HepG2 (cell line): ENCODE measurements around the gene STAM. TPM values are rescaled to one million over a fixed set of nuclear protein-coding genes. Genes with fewer than 3 reads are reported as not detected.

ENCODE experiments used
- NFKB2 ChIP-seq: sonication (generic); formaldehyde crosslinking; IDR thresholded peaks from 2 replicates; pipeline ENCODE4 v1.4.0; 2020; ENCODE audit warnings: missing genetic modification reagents, borderline replicate concordance
- NONO ChIP-seq, 2 experiments: fragments of 450-650 bp in 1 of 2; sonication (generic) in 1 of 2; formaldehyde crosslinking in 1 of 2; IDR thresholded peaks in 1 of 2; conservative IDR thresholded peaks in 1 of 2; 2 replicates each; pipeline versions ENCODE4 v1.6.1 to v1.8.0; 2017 to 2022; ENCODE audit warnings: mild to moderate bottlenecking in 1 of 2, missing genetic modification reagents in 1 of 2, moderate library complexity in 1 of 2
- PAWR ChIP-seq: sonication (generic); formaldehyde crosslinking; IDR thresholded peaks from 2 replicates; pipeline ENCODE4 v1.4.0; 2020; ENCODE audit warnings: missing genetic modification reagents, mild to moderate bottlenecking, borderline replicate concordance
- PRMT3 ChIP-seq: sonication (generic); formaldehyde crosslinking; IDR thresholded peaks from 2 replicates; pipeline ENCODE4 v1.8.1; 2022; ENCODE audit warnings: low read depth, mild to moderate bottlenecking, moderate library complexity, missing genetic modification reagents, borderline replicate concordance
- STAT6 ChIP-seq: sonication (generic); formaldehyde crosslinking; IDR thresholded peaks from 2 replicates; pipeline ENCODE4 v1.4.0; 2020; ENCODE audit warnings: missing genetic modification reagents, mild to moderate bottlenecking, borderline replicate concordance
- TBL1XR1 ChIP-seq: fragments of 150-350 bp; IDR thresholded peaks from 2 replicates; pipeline ENCODE4 v1.6.1; 2014; ENCODE audit warnings: borderline replicate concordance, low read length; ENCODE audit not compliant: partially characterized antibody
- ZMYM2 ChIP-seq: sonication (generic); formaldehyde crosslinking; IDR thresholded peaks from 2 replicates; pipeline ENCODE4 v1.8.0; 2022; ENCODE audit warnings: mild to moderate bottlenecking, missing genetic modification reagents
- ZNF740 ChIP-seq: sonication (generic); formaldehyde crosslinking; IDR thresholded peaks from 2 replicates; pipeline ENCODE4 v1.4.0; 2020; ENCODE audit warnings: missing genetic modification reagents
- polyA plus RNA-seq, 8 experiments: library from polyadenylated mRNA; depleted of rRNA in 3 of 8; stranded (reverse) in 7 of 8; unstranded in 1 of 8; fragments of >200 nt; fragmentation: Illumina TruSeq in 4 of 8; extraction: Trizol in 4 of 8; gene quantifications; 2 replicates each; pipeline versions ENCODE4 v1.2.1 to v1.2.3, GENCODE V29; 2011 to 2016; ENCODE audit warnings: low read depth in 4 of 8, missing spikeins in 1 of 8, mixed read lengths in 1 of 8; ENCODE audit not compliant: insufficient read depth in 1 of 8
- total RNA-seq, 5 experiments: library from RNA; depleted of rRNA; stranded (reverse); fragments of >200 nt; fragmentation: Illumina TruSeq; extraction: Trizol; gene quantifications; 2 replicates each; pipeline ENCODE4 v1.2.3, GENCODE V29; 2016; ENCODE audit warnings: low read depth in 1 of 5
- TF ChIP-seq, protein P1 (sequence below): sonication (generic); formaldehyde crosslinking; IDR thresholded peaks from 2 replicates; pipeline ENCODE4 v1.4.0; 2020; ENCODE audit warnings: mild to moderate bottlenecking, missing genetic modification reagents, borderline replicate concordance
- TF ChIP-seq, protein P2 (sequence below): sonication (generic); formaldehyde crosslinking; IDR thresholded peaks from 2 replicates; pipeline ENCODE4 v1.8.1; 2022; ENCODE audit warnings: low read depth, mild to moderate bottlenecking, missing genetic modification reagents
- TF ChIP-seq, protein P3 (sequence below): sonication (generic); formaldehyde crosslinking; IDR thresholded peaks from 2 replicates; pipeline ENCODE4 v1.8.1; 2023; ENCODE audit warnings: mild to moderate bottlenecking, moderate library complexity, missing genetic modification reagents

Gene STAM
- total and polyA plus RNA-seq, 2 of the 13 experiments (the other 11 are each of a cell fraction or from before 2014, with no cell fraction given): 19.5 to 25.1 TPM

GRCh38 chr10:17617031-17617911 lies 26.7 kb upstream of the STAM start, which contains the start of gene HACD1 (continued):
- TF ChIP-seq, protein P1, sequence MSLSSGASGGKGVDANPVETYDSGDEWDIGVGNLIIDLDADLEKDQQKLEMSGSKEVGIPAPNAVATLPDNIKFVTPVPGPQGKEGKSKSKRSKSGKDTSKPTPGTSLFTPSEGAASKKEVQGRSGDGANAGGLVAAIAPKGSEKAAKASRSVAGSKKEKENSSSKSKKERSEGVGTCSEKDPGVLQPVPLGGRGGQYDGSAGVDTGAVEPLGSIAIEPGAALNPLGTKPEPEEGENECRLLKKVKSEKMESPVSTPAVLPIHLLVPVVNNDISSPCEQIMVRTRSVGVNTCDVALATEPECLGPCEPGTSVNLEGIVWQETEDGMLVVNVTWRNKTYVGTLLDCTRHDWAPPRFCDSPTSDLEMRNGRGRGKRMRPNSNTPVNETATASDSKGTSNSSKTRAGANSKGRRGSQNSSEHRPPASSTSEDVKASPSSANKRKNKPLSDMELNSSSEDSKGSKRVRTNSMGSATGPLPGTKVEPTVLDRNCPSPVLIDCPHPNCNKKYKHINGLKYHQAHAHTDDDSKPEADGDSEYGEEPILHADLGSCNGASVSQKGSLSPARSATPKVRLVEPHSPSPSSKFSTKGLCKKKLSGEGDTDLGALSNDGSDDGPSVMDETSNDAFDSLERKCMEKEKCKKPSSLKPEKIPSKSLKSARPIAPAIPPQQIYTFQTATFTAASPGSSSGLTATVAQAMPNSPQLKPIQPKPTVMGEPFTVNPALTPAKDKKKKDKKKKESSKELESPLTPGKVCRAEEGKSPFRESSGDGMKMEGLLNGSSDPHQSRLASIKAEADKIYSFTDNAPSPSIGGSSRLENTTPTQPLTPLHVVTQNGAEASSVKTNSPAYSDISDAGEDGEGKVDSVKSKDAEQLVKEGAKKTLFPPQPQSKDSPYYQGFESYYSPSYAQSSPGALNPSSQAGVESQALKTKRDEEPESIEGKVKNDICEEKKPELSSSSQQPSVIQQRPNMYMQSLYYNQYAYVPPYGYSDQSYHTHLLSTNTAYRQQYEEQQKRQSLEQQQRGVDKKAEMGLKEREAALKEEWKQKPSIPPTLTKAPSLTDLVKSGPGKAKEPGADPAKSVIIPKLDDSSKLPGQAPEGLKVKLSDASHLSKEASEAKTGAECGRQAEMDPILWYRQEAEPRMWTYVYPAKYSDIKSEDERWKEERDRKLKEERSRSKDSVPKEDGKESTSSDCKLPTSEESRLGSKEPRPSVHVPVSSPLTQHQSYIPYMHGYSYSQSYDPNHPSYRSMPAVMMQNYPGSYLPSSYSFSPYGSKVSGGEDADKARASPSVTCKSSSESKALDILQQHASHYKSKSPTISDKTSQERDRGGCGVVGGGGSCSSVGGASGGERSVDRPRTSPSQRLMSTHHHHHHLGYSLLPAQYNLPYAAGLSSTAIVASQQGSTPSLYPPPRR (CRISPR knock-in tag): peak; percentile 46; the same call in 1 of the 2 replicates
- no peak for TF ChIP-seq PAWR (CRISPR knock-in tag)
- TF ChIP-seq ZMYM2: 0 out of 2 replicates have a peak, but pooled peaks have one; percentile 1
- TF ChIP-seq, protein P2, sequence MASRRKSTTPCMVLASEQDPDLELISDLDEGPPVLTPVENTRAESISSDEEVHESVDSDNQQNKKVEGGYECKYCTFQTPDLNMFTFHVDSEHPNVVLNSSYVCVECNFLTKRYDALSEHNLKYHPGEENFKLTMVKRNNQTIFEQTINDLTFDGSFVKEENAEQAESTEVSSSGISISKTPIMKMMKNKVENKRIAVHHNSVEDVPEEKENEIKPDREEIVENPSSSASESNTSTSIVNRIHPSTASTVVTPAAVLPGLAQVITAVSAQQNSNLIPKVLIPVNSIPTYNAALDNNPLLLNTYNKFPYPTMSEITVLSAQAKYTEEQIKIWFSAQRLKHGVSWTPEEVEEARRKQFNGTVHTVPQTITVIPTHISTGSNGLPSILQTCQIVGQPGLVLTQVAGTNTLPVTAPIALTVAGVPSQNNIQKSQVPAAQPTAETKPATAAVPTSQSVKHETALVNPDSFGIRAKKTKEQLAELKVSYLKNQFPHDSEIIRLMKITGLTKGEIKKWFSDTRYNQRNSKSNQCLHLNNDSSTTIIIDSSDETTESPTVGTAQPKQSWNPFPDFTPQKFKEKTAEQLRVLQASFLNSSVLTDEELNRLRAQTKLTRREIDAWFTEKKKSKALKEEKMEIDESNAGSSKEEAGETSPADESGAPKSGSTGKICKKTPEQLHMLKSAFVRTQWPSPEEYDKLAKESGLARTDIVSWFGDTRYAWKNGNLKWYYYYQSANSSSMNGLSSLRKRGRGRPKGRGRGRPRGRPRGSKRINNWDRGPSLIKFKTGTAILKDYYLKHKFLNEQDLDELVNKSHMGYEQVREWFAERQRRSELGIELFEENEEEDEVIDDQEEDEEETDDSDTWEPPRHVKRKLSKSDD (CRISPR knock-in tag): peak; percentile 55; the same call in 1 of the 2 replicates
- peak; percentile 55; the same call in 1 of the 2 replicates for TF ChIP-seq ZNF740 (CRISPR knock-in tag)
- 0 out of 2 replicates have a peak, but pooled peaks have one; percentile 15 for TF ChIP-seq NFKB2 (CRISPR knock-in tag)
- TF ChIP-seq PRMT3 (CRISPR knock-in tag): 0 out of 2 replicates have a peak, but pooled peaks have one; percentile 73
- no peak for TF ChIP-seq NONO (IDR thresholded peaks at IDR 0.05)
- peak; percentile 60 for TF ChIP-seq NONO (CRISPR knock-in tag; conservative IDR thresholded peaks at IDR 0.05)
- TF ChIP-seq STAT6: peak; percentile 40; the same call in 1 of the 2 replicates
- TF ChIP-seq, protein P3, sequence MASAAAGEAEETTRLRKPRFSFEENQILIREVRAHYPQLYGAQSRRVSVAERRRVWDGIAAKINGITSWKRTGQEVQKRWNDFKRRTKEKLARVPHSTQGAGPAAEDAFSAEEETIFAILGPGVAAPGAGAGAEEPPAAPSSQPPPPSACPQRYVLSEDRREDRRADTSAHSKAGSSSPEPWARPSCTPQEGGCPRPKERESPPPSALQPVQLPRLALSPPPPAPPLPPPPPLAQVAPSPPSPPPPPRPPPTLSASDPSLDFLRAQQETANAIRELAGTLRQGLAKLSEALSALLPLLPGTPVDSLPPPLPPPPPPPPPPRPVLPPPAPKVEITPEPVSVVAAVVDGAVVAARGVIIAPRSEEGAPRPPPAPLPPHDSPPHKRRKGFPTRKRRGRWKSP (CRISPR knock-in tag): peak; percentile 96
- TF ChIP-seq TBL1XR1: no peak
